K562 (cell line): ENCODE data around the gene PIANP. TPM values are rescaled to one million over a fixed set of nuclear protein-coding genes. Genes with fewer than 3 reads are reported as not detected.

Experiments used
- ASH1L ChIP-seq: fragments of 450-650 bp; IDR thresholded peaks from 2 replicates; pipeline ENCODE4 v1.6.1; 2018; ENCODE audit warnings: borderline replicate concordance, mild to moderate bottlenecking, low read depth; ENCODE audit not compliant: partially characterized antibody
- CBX1 ChIP-seq: sonication (generic); IDR thresholded peaks from 2 replicates; pipeline ENCODE4 v1.6.1; 2016; ENCODE audit warnings: antibody characterized with exemption, low read depth, mild to moderate bottlenecking
- CUX1 ChIP-seq: fragments of 200-800 bp; sonication (Bioruptor generic); IDR thresholded peaks from 2 replicates; pipeline ENCODE4 v1.6.1; 2016; ENCODE audit warnings: missing genetic modification characterization, missing compliant biosample characterization
- HDAC2 ChIP-seq: fragments of 450-650 bp; IDR thresholded peaks from 2 replicates; pipeline ENCODE4 v1.6.1; 2016; ENCODE audit warnings: mild to moderate bottlenecking
- KAT2B ChIP-seq: IDR thresholded peaks from one replicate; pipeline ENCODE4 v1.6.1; 2012; ENCODE audit warnings: low read depth, mild to moderate bottlenecking, control low read depth, inconsistent platforms, low read length, moderate library complexity
- KAT7 ChIP-seq: sonication (generic); formaldehyde crosslinking; IDR thresholded peaks from 2 replicates; pipeline ENCODE4 v1.8.0; 2022; ENCODE audit warnings: missing genetic modification reagents, mild to moderate bottlenecking, borderline replicate concordance
- MAFF ChIP-seq: IDR thresholded peaks from 2 replicates; pipeline ENCODE4 v1.6.1; 2012; ENCODE audit warnings: low read length, improper control_type of control experiment
- NFE2 ChIP-seq: IDR thresholded peaks from 2 replicates; pipeline ENCODE4 v1.6.1; 2014; ENCODE audit warnings: antibody characterized with exemption, low read depth
- PTTG1 ChIP-seq: fragments of 450-650 bp; IDR thresholded peaks from 2 replicates; pipeline ENCODE4 v1.6.1; 2016; ENCODE audit warnings: low read depth, mild to moderate bottlenecking, missing genetic modification characterization, missing compliant biosample characterization
- RBBP5 ChIP-seq: fragments of 200-600 bp; sonication (generic); IDR thresholded peaks from 2 replicates; pipeline ENCODE4 v1.6.1; 2012; ENCODE audit warnings: borderline replicate concordance, mild to moderate bottlenecking, low read length, control low read depth, inconsistent platforms; ENCODE audit not compliant: insufficient read depth, poor library complexity, severe bottlenecking
- TAF1 ChIP-seq: IDR thresholded peaks from 2 replicates; pipeline ENCODE4 v1.6.1; 2011; ENCODE audit warnings: mild to moderate bottlenecking, low read length, moderate library complexity; ENCODE audit not compliant: insufficient read depth, control insufficient read depth, severe bottlenecking; ENCODE audit errors: extremely low read depth
- U2AF2 ChIP-seq: fragments of 200-400 bp; formaldehyde crosslinking; optimal IDR thresholded peaks from 2 replicates; pipeline ENCODE3; 2017; ENCODE audit warnings: low read depth, mild to moderate bottlenecking, low read length
- YY1 ChIP-seq, 3 experiments: IDR thresholded peaks; 2 replicates each; pipeline ENCODE4 v1.6.1; 2011; ENCODE audit warnings: low read length in 2 of 3, mild to moderate bottlenecking in 2 of 3, moderate library complexity in 2 of 3, borderline replicate concordance in 1 of 3, control low read depth in 1 of 3, low read depth in 1 of 3; ENCODE audit not compliant: insufficient read depth in 3 of 3, insufficient replicate concordance in 2 of 3, control insufficient read depth in 1 of 3, insufficient read length in 1 of 3; ENCODE audit errors: extremely low read depth in 1 of 3
- ZBTB33 ChIP-seq: sonication (generic); formaldehyde crosslinking; IDR thresholded peaks from 2 replicates; pipeline ENCODE4 v1.8.1; 2023; ENCODE audit warnings: mild to moderate bottlenecking, missing genetic modification reagents
- ZKSCAN1 ChIP-seq: fragments of 150-350 bp; IDR thresholded peaks from 2 replicates; pipeline ENCODE4 v1.6.1; 2016; ENCODE audit warnings: low read depth, low read length
- ZNF436 ChIP-seq: fragments of 250-450, 450-650 bp; sonication (Bioruptor Pico); formaldehyde crosslinking; IDR thresholded peaks from 2 replicates; pipeline ENCODE4 v1.7.0; 2020; ENCODE audit warnings: mild to moderate bottlenecking
- ZNF830 ChIP-seq: fragments of 250-450 bp; sonication (Bioruptor Pico); IDR thresholded peaks from 2 replicates; pipeline ENCODE4 v1.5.0; 2021; ENCODE audit warnings: mild to moderate bottlenecking
- ZSCAN32 ChIP-seq: fragments of 450-650 bp; formaldehyde crosslinking; IDR thresholded peaks from 2 replicates; pipeline ENCODE4 v1.4.0; 2020; ENCODE audit warnings: mild to moderate bottlenecking, moderate library complexity
- polyA plus RNA-seq, 8 experiments: library from polyadenylated mRNA; depleted of rRNA in 4 of 8; stranded (reverse) in 5 of 8; unstranded in 3 of 8; fragments of >200 nt; fragmentation: Nextera tagmentation in 2 of 8; fragmentation: Illumina TruSeq in 1 of 8; extraction: Ambion mirVana in 2 of 8; extraction: Trizol in 1 of 8; gene quantifications; 2 replicates each; pipeline versions ENCODE4 v1.2.1 to v1.2.3, GENCODE V29; 2011 to 2014; ENCODE audit warnings: inconsistent platforms in 1 of 8, missing spikeins in 1 of 8
- total RNA-seq, 7 experiments: library from RNA; depleted of rRNA in 6 of 7; stranded (reverse); fragments of >200 nt in 6 of 7; fragmentation: Illumina TruSeq in 2 of 7; extraction: Trizol in 2 of 7; gene quantifications; 2 replicates each; pipeline versions ENCODE4 v1.2.1 to v1.2.3, GENCODE V29; 2011 to 2021; ENCODE audit warnings: low replicate concordance in 1 of 7

Gene PIANP
- total and polyA plus RNA-seq, 9 of the 15 experiments (the other 6 are each of a cell fraction or from before 2014, with no cell fraction given), result 0.07 TPM; not detected in 8

GRCh38 chr12:6688999-6689882, 11.4 kb downstream of the PIANP start, which contains the start of gene ZNF384 (continued):
- TF ChIP-seq RBBP5, result peak; percentile 53
- no peak for TF ChIP-seq ZSCAN32 (CRISPR knock-in tag)
- no peak for TF ChIP-seq CUX1 (CRISPR knock-in tag)
- TF ChIP-seq ZBTB33 (CRISPR knock-in tag), result 0 out of 2 replicates have a peak, but pooled peaks have one; percentile 7
- no peak for TF ChIP-seq ZNF830
- no peak for TF ChIP-seq ZKSCAN1
- no peak; the same call in 1 of the 2 replicates for TF ChIP-seq NFE2
- peak in 1 of 3 experiments; percentile 58 for TF ChIP-seq YY1 (IDR thresholded peaks at IDR 0.05; ENCODE audit: borderline replicate concordance in 1 of 3, control insufficient read depth in 1 of 3, extremely low read depth in 1 of 3, insufficient read depth in 3 of 3, insufficient read length in 1 of 3, insufficient replicate concordance in 2 of 3, low read depth in 1 of 3, low read length in 2 of 3)
- 0 out of 2 replicates have a peak, but pooled peaks have one; percentile 48 for TF ChIP-seq KAT7 (CRISPR knock-in tag)
- TF ChIP-seq TAF1, result peak; percentile 58
- TF ChIP-seq ASH1L, result peak; percentile 86
- no peak for TF ChIP-seq MAFF
- TF ChIP-seq HDAC2, result no peak
- no peak for TF ChIP-seq PTTG1 (tag)
- no peak for TF ChIP-seq U2AF2
- TF ChIP-seq ZNF436 (CRISPR knock-in tag), result no peak
- TF ChIP-seq KAT2B, result no peak
- peak; percentile 82 for TF ChIP-seq CBX1
